ENCODE data around the gene CMTM2.
A peak's percentile ranks its signal among the peaks of the same experiment; 100 is the strongest.

Gene CMTM2

GRCh38 chr16:66578651-66579531 lies at the start of gene CMTM2:
TSS of gene CMTM2 (plus strand) at chr16:66579463. CDS start at chr16:66579608, 145 bp downstream.
- DNase-seq (ENCODE audit: low spot score), result no peak

DNA sequence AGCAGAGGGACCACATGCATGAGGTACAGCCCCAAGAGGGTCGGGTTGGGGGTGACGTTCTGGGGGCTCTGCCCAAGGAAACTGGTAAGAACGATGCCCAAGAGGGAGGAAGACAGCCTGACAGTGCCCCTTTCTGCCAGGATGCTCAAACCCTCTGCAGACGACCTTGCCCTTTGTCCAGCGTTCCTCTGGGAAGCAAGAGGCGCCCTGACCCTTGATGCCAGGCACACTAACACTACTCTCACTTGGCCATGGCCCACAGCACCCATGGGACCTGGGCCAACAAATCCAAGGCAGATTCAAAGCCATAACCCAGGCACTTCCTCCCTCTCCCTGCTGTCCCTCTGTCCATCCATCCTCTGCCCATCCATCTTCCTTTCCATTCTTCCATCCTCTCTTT lies 49.8 kb upstream of the CMTM2 start:
- DNase-seq (ENCODE audit: low spot score), result no peak

- DNase-seq (ENCODE audit: low spot score), result no peak
Observed at GRCh38 chr16:66534376-66534799, 44.9 kb upstream of the CMTM2 start.

DNA sequence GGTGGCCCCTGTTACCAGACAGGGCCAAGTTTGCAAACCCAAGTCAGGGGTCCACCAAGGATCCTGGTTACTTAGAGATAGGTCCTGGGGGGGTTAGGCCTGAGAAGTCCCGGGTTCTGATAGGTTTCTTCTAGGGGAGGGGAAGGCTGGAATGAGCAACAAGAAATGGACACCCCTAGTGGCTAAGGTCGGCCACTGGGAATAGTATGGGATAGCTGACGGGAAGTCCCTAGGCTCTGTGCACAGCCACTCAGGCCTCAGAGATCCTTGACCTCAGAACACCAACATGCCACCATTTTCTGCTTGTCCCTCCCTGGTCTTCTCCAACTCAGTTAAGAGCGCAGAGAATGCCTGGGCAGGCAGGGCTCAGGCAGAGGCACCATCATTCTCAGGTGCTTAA lies 42.7 kb upstream of the CMTM2 start:
- no peak for DNase-seq (ENCODE audit: low spot score)

DNA sequence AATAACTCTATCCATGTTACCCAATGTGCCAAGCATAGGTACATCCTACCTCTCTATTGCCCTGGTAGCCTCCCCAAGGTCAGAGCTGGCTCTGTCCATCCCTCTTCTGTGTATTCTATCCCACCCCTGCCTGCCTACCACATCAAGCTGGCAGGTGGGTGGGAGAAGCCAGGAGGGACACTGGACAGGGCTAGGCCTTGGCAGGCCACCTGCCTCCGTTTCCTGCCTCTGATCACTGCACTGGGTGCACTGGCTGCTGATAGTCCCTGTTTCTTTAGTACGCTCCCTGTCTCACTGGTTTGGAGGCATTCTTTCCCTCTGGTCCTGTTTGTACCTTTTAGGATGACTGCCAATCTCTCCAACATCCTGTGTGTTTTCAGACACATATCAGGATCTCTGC lies 42.0 kb upstream of the CMTM2 start:
- DNase-seq (ENCODE audit: low spot score), result no peak

GRCh38 chr16:66538910-66539309 lies 40.4 kb upstream of the CMTM2 start:
- DNase-seq (ENCODE audit: low spot score), result no peak

GRCh38 chr16:66539623-66540469 lies 39.4 kb upstream of the CMTM2 start:
- DNase-seq (ENCODE audit: low spot score), result no peak

GRCh38 chr16:66541388-66542355 lies 37.6 kb upstream of the CMTM2 start:
- DNase-seq (ENCODE audit: low spot score), result no peak

- DNase-seq (ENCODE audit: low spot score), result no peak
Observed at GRCh38 chr16:66542396-66542795, 36.9 kb upstream of the CMTM2 start.

DNA sequence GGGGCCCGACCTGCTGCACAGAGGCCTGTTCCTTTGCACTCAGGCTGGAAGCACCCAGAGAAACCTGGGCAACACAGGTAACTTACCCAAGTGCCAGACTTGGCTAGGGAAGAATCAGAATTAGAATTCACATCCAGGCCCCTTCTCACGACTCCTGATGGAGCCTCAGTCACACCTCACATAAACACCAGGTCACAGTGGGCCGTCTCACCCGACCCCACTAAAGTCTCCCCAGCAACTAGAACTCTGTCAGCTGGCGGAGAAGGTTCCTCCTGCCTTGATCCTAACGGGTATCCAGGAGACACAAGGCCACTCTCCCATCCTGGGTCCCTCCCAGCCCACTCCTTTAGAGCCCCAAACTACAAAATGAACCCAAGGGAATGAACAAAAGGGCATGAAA lies 35.7 kb upstream of the CMTM2 start:
- DNase-seq (ENCODE audit: low spot score), result no peak

GRCh38 chr16:66544016-66544757 lies 35.1 kb upstream of the CMTM2 start:
- DNase-seq (ENCODE audit: low spot score), result no peak

- DNase-seq (ENCODE audit: low spot score), result no peak
Observed at GRCh38 chr16:66547101-66547989, 31.9 kb upstream of the CMTM2 start.

DNA sequence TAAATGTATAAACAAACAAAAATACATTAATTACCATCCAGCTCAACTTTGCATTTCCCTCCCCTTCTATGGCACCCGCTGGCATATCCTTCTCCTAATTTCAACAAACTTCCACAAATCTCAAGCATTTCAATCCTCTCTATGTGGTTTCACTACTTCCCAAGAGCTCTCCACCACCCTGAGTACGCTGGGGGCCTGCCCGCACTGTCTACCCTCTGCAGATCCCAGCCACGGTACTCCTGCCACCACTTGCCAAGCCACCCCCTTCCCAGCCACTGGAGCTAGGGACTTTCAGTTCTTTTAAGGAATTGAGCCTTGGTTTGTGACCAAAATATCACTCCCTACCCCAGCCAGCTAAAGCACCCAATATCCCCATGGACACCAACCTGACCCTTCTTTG lies 31.2 kb upstream of the CMTM2 start:
- DNase-seq (ENCODE audit: low spot score), result no peak

DNA sequence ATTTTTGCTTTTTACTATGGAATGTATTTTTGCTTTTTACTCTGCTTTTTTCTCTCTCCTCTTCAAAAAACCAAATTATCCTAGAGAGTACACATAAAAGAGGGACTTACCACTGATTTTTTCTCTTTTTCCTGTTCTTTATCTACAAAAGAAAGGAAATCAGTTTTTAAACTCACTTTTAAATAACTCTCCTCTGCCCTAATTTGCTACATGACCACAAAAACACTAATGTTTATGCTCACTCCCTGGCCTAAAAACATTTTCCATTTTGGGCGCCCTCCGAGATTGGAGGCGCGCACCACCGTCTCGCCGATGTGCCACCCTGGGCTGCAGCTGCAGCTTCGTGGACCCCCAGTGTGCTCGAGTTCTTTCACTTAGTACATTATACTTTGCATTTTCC lies 30.4 kb upstream of the CMTM2 start:
- DNase-seq (ENCODE audit: low spot score), result no peak

DNA sequence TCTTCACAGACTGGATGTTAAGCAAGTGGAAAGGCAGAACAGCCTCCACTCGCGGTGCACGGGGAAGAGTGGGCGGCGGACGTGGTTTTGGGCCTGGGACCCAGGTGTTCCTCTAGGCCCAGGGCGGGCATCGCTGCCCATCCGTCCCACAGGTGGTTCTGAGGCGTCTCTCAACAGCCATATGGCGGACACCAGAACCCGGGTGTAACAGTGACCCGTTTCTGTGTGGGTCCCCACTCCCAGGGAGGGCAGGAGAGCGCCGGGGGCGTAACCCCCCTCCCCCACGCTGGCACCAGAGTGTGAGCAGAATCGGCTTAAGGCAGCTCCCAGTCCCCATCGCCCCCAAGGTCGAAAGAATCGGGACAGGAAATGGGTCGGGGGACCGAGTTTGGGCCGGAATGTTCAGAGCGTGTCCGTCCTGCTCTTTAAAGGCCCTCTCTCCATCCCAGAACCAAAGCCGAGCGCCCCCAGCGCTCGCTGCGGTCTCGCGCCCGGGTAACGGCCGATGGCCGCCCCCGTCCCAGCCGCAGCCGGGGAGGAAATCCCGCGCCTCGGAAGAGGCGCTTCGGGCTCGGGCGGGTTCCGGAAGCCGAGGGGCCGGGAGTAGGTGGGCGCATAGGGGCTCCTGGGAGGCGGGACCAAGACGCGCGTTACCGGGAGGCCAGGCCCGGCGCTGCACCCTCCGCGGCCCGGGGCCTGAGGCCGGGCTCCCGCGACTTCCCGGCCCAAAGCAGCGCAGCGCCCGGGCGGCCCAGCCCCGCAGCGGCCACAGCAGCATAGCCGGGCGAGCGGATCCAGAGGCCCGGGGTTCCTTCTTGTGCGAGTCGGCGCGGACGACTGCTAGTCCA lies 29.8 kb upstream of the CMTM2 start, which contains the start of gene TK2:
Gene TK2 (minus strand): TSS at position 839 of the 848 bp plus-strand sequence. CDS start 61 bp downstream, at position 778.
- peak; percentile 61 for DNase-seq (ENCODE audit: low spot score)

DNA sequence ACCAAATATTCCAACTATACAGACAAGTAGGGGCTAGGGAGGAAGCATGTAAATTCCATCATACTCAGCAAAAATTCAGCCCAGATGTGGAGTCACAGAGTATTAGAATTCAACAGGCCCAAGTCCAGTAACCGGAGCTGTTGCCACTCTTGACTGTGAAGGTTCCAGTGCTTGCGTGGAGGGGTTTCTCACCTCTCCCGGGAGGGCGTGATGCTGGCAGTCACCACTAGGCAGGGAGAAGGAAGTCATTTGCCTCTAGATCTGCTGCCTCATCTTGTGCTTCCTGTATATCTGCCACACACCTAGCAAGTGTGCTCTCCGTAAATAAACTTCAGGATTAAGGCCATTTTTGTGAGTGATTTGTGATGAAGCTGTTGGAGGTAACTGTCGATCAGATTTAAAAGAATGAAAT lies 27.9 kb upstream of the CMTM2 start:
- DNase-seq (ENCODE audit: low spot score), result peak; percentile 56

GRCh38 chr16:66551788-66552285 lies 27.4 kb upstream of the CMTM2 start:
- no peak for DNase-seq (ENCODE audit: low spot score)

DNA sequence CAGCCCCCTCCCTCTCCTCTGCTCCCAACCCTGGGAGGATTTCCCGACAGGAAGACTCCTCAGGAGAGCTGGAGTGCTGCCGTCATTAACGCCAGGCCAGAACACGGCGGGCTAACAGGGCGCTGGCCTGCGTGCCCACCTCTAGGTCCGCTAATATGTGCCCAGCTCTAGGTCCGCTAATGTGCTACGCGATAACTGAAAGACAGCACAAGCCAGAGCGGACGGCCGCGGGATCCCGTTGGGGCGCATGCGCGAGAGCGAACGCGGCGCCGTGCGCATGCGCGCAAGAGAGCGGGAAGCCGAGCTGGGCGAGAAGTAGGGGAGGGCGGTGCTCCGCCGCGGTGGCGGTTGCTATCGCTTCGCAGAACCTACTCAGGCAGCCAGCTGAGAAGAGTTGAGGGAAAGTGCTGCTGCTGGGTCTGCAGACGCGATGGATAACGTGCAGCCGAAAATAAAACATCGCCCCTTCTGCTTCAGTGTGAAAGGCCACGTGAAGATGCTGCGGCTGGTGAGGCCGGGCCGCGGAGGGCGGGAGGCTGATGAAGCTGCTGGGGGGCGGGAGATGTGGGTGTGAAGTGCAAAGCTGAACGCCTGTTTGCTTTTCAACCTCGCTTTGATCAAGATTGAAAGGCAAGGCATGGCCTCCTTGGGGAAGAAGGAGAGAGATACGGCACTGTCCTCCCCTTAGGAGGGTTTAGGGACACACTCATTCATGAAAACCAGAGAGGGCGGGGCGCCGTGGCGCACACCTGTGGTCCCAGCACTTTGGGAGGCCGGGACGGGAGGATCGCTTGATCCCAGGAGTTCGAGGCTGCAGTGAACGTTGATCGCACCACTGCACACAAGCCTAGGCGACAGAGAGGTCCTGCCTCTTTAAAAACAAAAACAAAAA lies 26.7 kb upstream of the CMTM2 start, which contains the start of gene CKLF:
Gene CKLF (plus strand): TSS at position 291 of the 892 bp plus-strand sequence. CDS start 140 bp downstream, at position 431.
- DNase-seq (ENCODE audit: low spot score), result peak; percentile 87
